ENCODE data around the gene OLFML2A. TPM values are rescaled to one million over a fixed set of nuclear protein-coding genes. Genes with fewer than 3 reads are reported as not detected.

The OLFML2A gene
- total RNA-seq, 1 donor from 2014 or later, result 22.3 TPM

GRCh38 chr9:124854161-124854560, 77.2 kb downstream of the OLFML2A start:
- H3K9me3 ChIP-seq, result no peaks in the 10 kb centered on the region
- peaks cover 31% of the 10 kb centered on the region for H3K36me3 ChIP-seq
- no peak overlapping the region for H3K27ac ChIP-seq
- no peaks in the 10 kb centered on the region for H3K27me3 ChIP-seq (ENCODE audit: low read depth)
- no peak for TF ChIP-seq CTCF (IDR thresholded peaks at IDR 0.05)
- H3K4me1 ChIP-seq, result peaks cover 22% of the 10 kb centered on the region
- H3K4me3 ChIP-seq, result no peak overlapping the region
- DNase-seq (no peak), ATAC-seq (no peak)
- intact Hi-C loops (cut with DNase I), result loop anchor here (5.0 kb wide), 1 partner anchor 82 kb away; the partner anchor contains the start of gene NR6A1

GRCh38 chr9:124854822-124855221, 77.9 kb downstream of the OLFML2A start:
- no peak for DNase-seq
- intact Hi-C loops (cut with DNase I), result loop anchor here (5.0 kb wide), 1 partner anchor 83 kb away; the partner anchor contains the start of gene NR6A1
- Histone ChIP-seq H3K9me3 (no peaks in the 10 kb centered on the region), H3K4me3 (no peak overlapping the region), H3K27me3 (ENCODE audit: low read depth) (no peaks in the 10 kb centered on the region), H3K36me3 (peaks cover 38% of the 10 kb centered on the region), H3K4me1 (peaks cover 28% of the 10 kb centered on the region), H3K27ac (no peak overlapping the region)
- no peak for ATAC-seq
- no peak for TF ChIP-seq CTCF (IDR thresholded peaks at IDR 0.05)

GRCh38 chr9:124855566-124855943, 78.6 kb downstream of the OLFML2A start:
- DNase-seq (no peak), ATAC-seq (no peak)
- Histone ChIP-seq H3K36me3 (peaks cover 45% of the 10 kb centered on the region), H3K27ac (no peak overlapping the region), H3K4me1 (peaks cover 36% of the 10 kb centered on the region), H3K27me3 (ENCODE audit: low read depth) (no peaks in the 10 kb centered on the region), H3K9me3 (no peaks in the 10 kb centered on the region), H3K4me3 (no peak overlapping the region)
- intact Hi-C loops (cut with DNase I), result no loop called here
- no peak for TF ChIP-seq CTCF (IDR thresholded peaks at IDR 0.05)

- Histone ChIP-seq H3K27me3 (ENCODE audit: low read depth) (no peaks in the 10 kb centered on the region), H3K9me3 (no peaks in the 10 kb centered on the region), H3K4me3 (no peak overlapping the region), H3K36me3 (peaks cover 46% of the 10 kb centered on the region), H3K4me1 (peaks cover 42% of the 10 kb centered on the region), H3K27ac (no peak overlapping the region)
- no peak for TF ChIP-seq CTCF (IDR thresholded peaks at IDR 0.05)
- ATAC-seq (no peak), DNase-seq (no peak)
- intact Hi-C loops (cut with DNase I), result no loop called here
Measured at GRCh38 chr9:124855944-124856765, 79.2 kb downstream of the OLFML2A start.

GRCh38 chr9:124857533-124858162, 80.7 kb downstream of the OLFML2A start:
- DNase-seq (no peak), ATAC-seq (no peak)
- Histone ChIP-seq H3K27ac (no peak overlapping the region), H3K36me3 (peaks cover 46% of the 10 kb centered on the region), H3K4me1 (peaks cover 40% of the 10 kb centered on the region), H3K9me3 (no peaks in the 10 kb centered on the region), H3K27me3 (ENCODE audit: low read depth) (no peaks in the 10 kb centered on the region), H3K4me3 (no peak overlapping the region)
- TF ChIP-seq CTCF (IDR thresholded peaks at IDR 0.05), result no peak
- intact Hi-C loops (cut with DNase I), result no loop called here
